ENCODE results near the gene GPC2.

The GPC2 gene

DNA sequence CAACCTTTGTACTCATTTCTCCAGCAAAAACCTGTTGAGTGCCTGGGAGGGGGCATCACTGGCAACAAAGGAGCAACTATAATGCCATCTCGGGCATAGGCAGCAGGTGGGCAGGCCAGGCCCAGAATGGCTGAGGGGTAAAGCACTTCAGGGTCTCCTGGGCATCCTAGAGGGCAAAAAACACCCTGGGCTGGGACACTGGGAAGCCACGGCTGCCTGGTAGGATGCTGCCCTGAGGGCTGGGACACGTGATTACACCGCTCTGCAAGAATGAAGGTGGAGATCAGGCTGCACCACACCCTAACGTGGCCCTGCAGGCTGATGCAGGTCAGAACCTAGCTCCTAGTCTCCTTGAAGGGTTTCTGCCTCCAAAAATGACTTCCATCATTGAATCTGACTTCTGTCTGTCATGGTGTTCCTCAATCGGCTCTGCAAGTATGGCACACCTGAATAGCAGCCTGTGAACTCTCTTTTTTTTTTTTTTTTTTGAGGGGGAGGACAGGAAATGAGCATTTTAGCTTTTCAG is 14.1 kb downstream of the GPC2 start:
- no peaks in the 10 kb centered on the region for H3K9me3 ChIP-seq (ENCODE audit: control extremely low read depth in 1 of 5, control insufficient read depth in 4 of 5, insufficient read depth in 2 of 5, low read depth in 1 of 5, low read length in 4 of 5)
- WGBS (ENCODE audit: insufficient coverage), result 95% methylated on average over 5 of the region's 6 CpGs
- H3K27me3 ChIP-seq (replicated peaks in 2 of 5; ENCODE audit: control insufficient read depth in 4 of 5, insufficient read depth in 5 of 5, low read length in 4 of 5), result peaks cover 0 to 16% (median 14%) of the 10 kb centered on the region in 5 experiments
- H3K4me3 ChIP-seq (ENCODE audit: control insufficient read depth in 1 of 7, extremely low read depth in 1 of 7, insufficient read depth in 4 of 7, low read depth in 2 of 7, low read length in 6 of 7), result no peak overlapping the region
- no peaks in the 10 kb centered on the region for H3K36me3 ChIP-seq (ENCODE audit: control insufficient read depth in 4 of 4, insufficient read depth in 4 of 4, low read length in 3 of 4)
- H3K4me1 ChIP-seq (ENCODE audit: control extremely low read depth in 1 of 4, control insufficient read depth in 4 of 4, insufficient read depth in 4 of 4, low read length in 3 of 4), result peaks cover 0 to 24% (median 20%) of the 10 kb centered on the region in 4 experiments
- POLR2A ChIA-PET, result no interaction called here
- CTCF ChIA-PET, result interaction anchor here (1.1 kb wide), 1 partner anchor 16 kb away, joined by 3 read pairs; no protein-coding TSS in a partner anchor
- no peak for DNase-seq
- no peak overlapping the region for H3K27ac ChIP-seq (ENCODE audit: insufficient read depth in 1 of 2, low read depth in 1 of 2, low read length in 2 of 2, poor library complexity in 1 of 2, severe bottlenecking in 2 of 2)

- CTCF ChIA-PET, result interaction anchor here (1.2 to 1.5 kb wide), 3 partner anchors 8 to 29 kb away, joined by 3 to 4 read pairs (median 3); partner anchors contain the start of gene GAL3ST4
These were observed 17.1 kb downstream of the GPC2 start for GRCh38 chr7:100160067-100160466.

DNA sequence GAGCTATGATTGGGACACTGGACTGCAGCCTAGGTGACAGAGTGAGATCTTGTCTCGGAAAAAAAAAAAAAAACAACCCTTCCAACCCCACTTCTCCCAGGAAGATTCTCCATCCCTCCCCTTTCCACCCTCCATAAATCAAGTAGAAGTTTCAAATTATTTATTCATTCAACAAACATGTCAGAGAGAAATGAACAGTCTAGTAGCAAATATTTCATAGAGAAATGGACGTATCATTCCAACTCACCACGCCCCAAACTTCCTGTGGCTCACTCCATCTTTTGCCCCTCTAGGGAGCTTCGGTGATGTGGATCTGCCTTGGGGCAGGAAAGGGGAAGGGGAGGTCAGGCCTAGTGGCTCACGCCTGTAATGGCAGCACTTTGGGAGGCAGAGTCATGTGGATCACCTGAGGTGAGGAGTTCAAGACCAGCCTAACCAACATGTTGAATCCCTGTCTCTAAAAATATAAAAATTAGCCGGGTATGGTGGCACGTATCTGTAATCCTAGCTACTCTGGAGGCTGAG is 18.0 kb downstream of the GPC2 start:
- peak overlapping the region; percentile 40 to 76 for H3K27ac ChIP-seq (ENCODE audit: insufficient read depth in 1 of 2, low read depth in 1 of 2, low read length in 2 of 2, poor library complexity in 1 of 2, severe bottlenecking in 2 of 2)
- H3K27me3 ChIP-seq (replicated peaks in 2 of 5; ENCODE audit: control insufficient read depth in 4 of 5, insufficient read depth in 5 of 5, low read length in 4 of 5), result peaks cover 0 to 2% (median 0%) of the 10 kb centered on the region in 5 experiments
- H3K36me3 ChIP-seq (ENCODE audit: control insufficient read depth in 4 of 4, insufficient read depth in 4 of 4, low read length in 3 of 4), result peaks cover 2 to 28% (median 16%) of the 10 kb centered on the region in 4 experiments
- H3K4me1 ChIP-seq (ENCODE audit: control extremely low read depth in 1 of 4, control insufficient read depth in 4 of 4, insufficient read depth in 4 of 4, low read length in 3 of 4), result peaks cover 0 to 25% (median 21%) of the 10 kb centered on the region in 4 experiments
- CTCF ChIA-PET, result interaction anchor here (1.2 to 1.5 kb wide), 3 partner anchors 9 to 28 kb away, joined by 3 to 4 read pairs (median 3); partner anchors contain the start of gene GAL3ST4
- POLR2A ChIA-PET, result no interaction called here
- peak in 1 of 3 donors; percentile 43 for DNase-seq
- WGBS (ENCODE audit: insufficient coverage), result 100% methylated on average over 2 of the region's 7 CpGs
- peak overlapping the region; percentile 68 to 91 (median 81) for H3K4me3 ChIP-seq (ENCODE audit: control insufficient read depth in 1 of 7, extremely low read depth in 1 of 7, insufficient read depth in 4 of 7, low read depth in 2 of 7, low read length in 6 of 7)
- H3K9me3 ChIP-seq (ENCODE audit: control extremely low read depth in 1 of 5, control insufficient read depth in 4 of 5, insufficient read depth in 2 of 5, low read depth in 1 of 5, low read length in 4 of 5), result no peaks in the 10 kb centered on the region

More at GRCh38 chr7:100160067-100160466, 17.1 kb downstream of the GPC2 start:
- DNase-seq, result no peak
- H3K27me3 ChIP-seq (replicated peaks in 2 of 5; ENCODE audit: control insufficient read depth in 4 of 5, insufficient read depth in 5 of 5, low read length in 4 of 5), result peaks cover 0 to 2% (median 0%) of the 10 kb centered on the region in 5 experiments
- POLR2A ChIA-PET, result no interaction called here
- no peaks in the 10 kb centered on the region for H3K9me3 ChIP-seq (ENCODE audit: control extremely low read depth in 1 of 5, control insufficient read depth in 4 of 5, insufficient read depth in 2 of 5, low read depth in 1 of 5, low read length in 4 of 5)
- no peak overlapping the region for H3K27ac ChIP-seq (ENCODE audit: insufficient read depth in 1 of 2, low read depth in 1 of 2, low read length in 2 of 2, poor library complexity in 1 of 2, severe bottlenecking in 2 of 2)
- peaks cover 2 to 19% (median 9%) of the 10 kb centered on the region in 4 experiments for H3K36me3 ChIP-seq (ENCODE audit: control insufficient read depth in 4 of 4, insufficient read depth in 4 of 4, low read length in 3 of 4)
- H3K4me1 ChIP-seq (ENCODE audit: control extremely low read depth in 1 of 4, control insufficient read depth in 4 of 4, insufficient read depth in 4 of 4, low read length in 3 of 4), result peaks cover 0 to 25% (median 21%) of the 10 kb centered on the region in 4 experiments
- no peak overlapping the region for H3K4me3 ChIP-seq (ENCODE audit: control insufficient read depth in 1 of 7, extremely low read depth in 1 of 7, insufficient read depth in 4 of 7, low read depth in 2 of 7, low read length in 6 of 7)
- 98% methylated on average over 17 of the region's 18 CpGs for WGBS (ENCODE audit: insufficient coverage)

DNA sequence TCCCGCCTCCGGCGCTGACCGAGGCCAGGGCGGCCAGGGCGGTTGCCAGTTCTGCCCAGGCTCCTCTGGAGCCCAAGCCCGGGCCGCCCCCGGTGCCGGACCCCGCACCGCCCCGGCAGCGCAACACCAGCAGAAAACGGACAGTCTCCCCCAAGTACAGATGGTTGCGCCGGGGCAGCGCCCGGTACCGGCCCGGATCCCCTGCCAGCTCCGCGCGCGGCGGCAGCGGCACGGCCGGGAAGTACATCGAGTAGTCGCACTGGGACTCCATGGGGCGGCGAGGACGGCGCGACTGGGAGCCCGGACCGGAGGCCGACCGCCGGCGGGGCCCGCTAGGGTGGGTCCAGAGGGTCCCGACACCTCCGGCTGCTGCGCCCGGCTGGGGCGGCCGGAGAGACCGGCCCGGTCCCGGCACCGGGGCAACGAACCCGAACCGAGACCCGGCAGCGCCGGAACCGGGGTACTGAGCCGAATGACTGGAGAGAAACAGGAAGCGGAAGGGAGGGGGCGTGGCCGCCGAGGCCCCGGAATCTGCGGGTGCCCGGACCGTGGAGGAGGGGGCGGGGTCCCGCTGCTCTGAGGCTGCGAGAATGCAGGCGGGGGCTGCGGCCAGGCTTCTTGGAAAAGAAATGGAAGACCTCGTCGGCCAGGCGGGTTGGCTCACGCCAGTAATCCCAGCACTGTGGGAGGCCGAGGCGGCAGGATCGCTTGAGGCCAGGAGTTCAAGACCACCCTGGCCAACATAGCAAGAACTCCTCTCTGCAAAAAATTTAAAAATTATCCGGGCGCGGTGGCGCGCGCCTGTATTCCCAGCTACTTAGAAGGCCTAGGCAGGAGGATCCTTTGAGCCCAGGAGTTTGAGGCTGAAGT is 18.7 kb downstream of the GPC2 start, which contains the start of gene TRAPPC14:
Gene TRAPPC14, minus strand, starts transcription at position 495 of the 870 bp plus-strand sequence. Its CDS starts 224 bp downstream, at position 271.
- 0% methylated on average over 77 of the region's 87 CpGs for WGBS (ENCODE audit: insufficient coverage)

DNA sequence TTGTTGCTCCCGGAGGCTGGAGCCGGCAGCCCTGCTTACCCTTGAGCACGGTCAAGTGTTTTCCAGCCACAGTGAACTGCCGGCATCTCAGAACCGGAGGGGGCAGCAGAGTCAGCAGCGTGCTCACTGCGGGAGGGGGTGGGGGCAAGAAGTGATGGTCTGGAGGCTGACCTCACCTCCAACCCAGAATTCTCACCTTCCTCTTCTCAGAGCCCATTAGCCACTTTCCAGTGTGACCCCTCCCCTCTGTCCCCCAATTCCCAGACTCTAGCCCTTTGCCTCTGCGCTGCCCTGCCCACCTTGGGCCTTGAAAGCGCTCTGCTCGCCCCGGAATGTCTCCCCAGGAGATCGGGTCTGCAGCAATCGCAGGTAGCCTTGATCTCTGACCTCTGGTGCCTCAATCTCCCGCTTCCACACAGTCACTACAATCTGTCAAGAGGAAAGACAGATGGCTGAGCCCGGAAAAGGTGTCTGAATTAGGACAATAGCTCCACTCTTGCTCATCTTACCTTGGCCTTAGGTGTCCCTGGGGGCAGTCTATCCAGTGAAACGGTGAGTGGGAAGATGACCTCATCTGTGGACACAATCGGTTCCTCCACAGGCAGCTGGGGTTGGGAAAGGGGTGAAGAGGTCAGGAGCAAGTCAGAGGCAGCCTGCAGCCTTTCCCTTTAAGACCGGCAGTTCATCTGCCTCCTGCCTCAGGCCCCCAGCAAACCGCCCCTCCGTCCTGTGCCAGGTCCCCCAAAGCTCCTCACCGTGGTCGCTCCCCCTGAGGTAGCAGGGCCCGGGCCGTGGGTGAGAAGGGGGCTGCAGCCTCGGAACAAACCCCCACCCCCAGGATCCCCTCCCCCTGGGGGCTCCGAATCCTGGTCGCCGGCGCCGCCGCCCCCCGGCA is 19.6 kb downstream of the GPC2 start:
- ChIA-PET POLR2A (no interaction called here), CTCF (interaction anchor here (0.8 to 4.6 kb wide), 5 partner anchors 9 to 33 kb away, joined by 3 to 21 read pairs (median 5); partner anchors contain the start of gene LAMTOR4)
- 63% methylated on average over 20 of the region's 32 CpGs for WGBS (ENCODE audit: insufficient coverage)
- peak overlapping the region; percentile 68 to 91 (median 81) for H3K4me3 ChIP-seq (ENCODE audit: control insufficient read depth in 1 of 7, extremely low read depth in 1 of 7, insufficient read depth in 4 of 7, low read depth in 2 of 7, low read length in 6 of 7)
- peaks cover 0 to 29% (median 21%) of the 10 kb centered on the region in 4 experiments for H3K4me1 ChIP-seq (ENCODE audit: control extremely low read depth in 1 of 4, control insufficient read depth in 4 of 4, insufficient read depth in 4 of 4, low read length in 3 of 4)
- H3K36me3 ChIP-seq (ENCODE audit: control insufficient read depth in 4 of 4, insufficient read depth in 4 of 4, low read length in 3 of 4), result peaks cover 4 to 40% (median 26%) of the 10 kb centered on the region in 4 experiments
- H3K27me3 ChIP-seq (replicated peaks in 2 of 5; ENCODE audit: control insufficient read depth in 4 of 5, insufficient read depth in 5 of 5, low read length in 4 of 5), result no peaks in the 10 kb centered on the region
- H3K9me3 ChIP-seq (ENCODE audit: control extremely low read depth in 1 of 5, control insufficient read depth in 4 of 5, insufficient read depth in 2 of 5, low read depth in 1 of 5, low read length in 4 of 5), result no peaks in the 10 kb centered on the region
- H3K27ac ChIP-seq (ENCODE audit: insufficient read depth in 1 of 2, low read depth in 1 of 2, low read length in 2 of 2, poor library complexity in 1 of 2, severe bottlenecking in 2 of 2), result peak overlapping the region; percentile 40 to 76
- peak in 1 of 3 donors; percentile 10 for DNase-seq

More for the DNA sequence above, 18.7 kb downstream of the GPC2 start, which contains the start of gene TRAPPC14:
- Histone ChIP-seq H3K27ac (ENCODE audit: insufficient read depth in 1 of 2, low read depth in 1 of 2, low read length in 2 of 2, poor library complexity in 1 of 2, severe bottlenecking in 2 of 2) (peak within 1 kb of the TSS; percentile 40 to 76), H3K27me3 (replicated peaks in 2 of 5; ENCODE audit: control insufficient read depth in 4 of 5, insufficient read depth in 5 of 5, low read length in 4 of 5) (peaks cover 0 to 2% (median 0%) of the 10 kb centered on the region in 5 experiments), H3K4me1 (ENCODE audit: control extremely low read depth in 1 of 4, control insufficient read depth in 4 of 4, insufficient read depth in 4 of 4, low read length in 3 of 4) (peaks cover 0 to 25% (median 21%) of the 10 kb centered on the region in 4 experiments), H3K9me3 (ENCODE audit: control extremely low read depth in 1 of 5, control insufficient read depth in 4 of 5, insufficient read depth in 2 of 5, low read depth in 1 of 5, low read length in 4 of 5) (no peaks in the 10 kb centered on the region), H3K4me3 (ENCODE audit: control insufficient read depth in 1 of 7, extremely low read depth in 1 of 7, insufficient read depth in 4 of 7, low read depth in 2 of 7, low read length in 6 of 7) (peak within 1 kb of the TSS; percentile 68 to 91 (median 81)), H3K36me3 (ENCODE audit: control insufficient read depth in 4 of 4, insufficient read depth in 4 of 4, low read length in 3 of 4) (peaks cover 4 to 35% (median 22%) of the 10 kb centered on the region in 4 experiments)
- peak; percentile 85 to 90 (median 88) for DNase-seq
- ChIA-PET POLR2A (no interaction called here), CTCF (interaction anchor here (1.2 to 4.6 kb wide), 2 partner anchors 21 to 25 kb away, joined by 3 to 21 read pairs; no protein-coding TSS in a partner anchor)

- DNase-seq, result no peak
- WGBS (ENCODE audit: insufficient coverage), result 78% methylated on average over 4 of the region's 5 CpGs
- Histone ChIP-seq H3K4me1 (ENCODE audit: control extremely low read depth in 1 of 4, control insufficient read depth in 4 of 4, insufficient read depth in 4 of 4, low read length in 3 of 4) (peaks cover 3 to 35% (median 26%) of the 10 kb centered on the region in 4 experiments), H3K9me3 (ENCODE audit: control extremely low read depth in 1 of 5, control insufficient read depth in 4 of 5, insufficient read depth in 2 of 5, low read depth in 1 of 5, low read length in 4 of 5) (no peaks in the 10 kb centered on the region), H3K36me3 (ENCODE audit: control insufficient read depth in 4 of 4, insufficient read depth in 4 of 4, low read length in 3 of 4) (peaks cover 4 to 40% (median 26%) of the 10 kb centered on the region in 4 experiments), H3K27ac (ENCODE audit: insufficient read depth in 1 of 2, low read depth in 1 of 2, low read length in 2 of 2, poor library complexity in 1 of 2, severe bottlenecking in 2 of 2) (peak overlapping the region in 1 of 2 experiments; percentile 76), H3K27me3 (replicated peaks in 2 of 5; ENCODE audit: control insufficient read depth in 4 of 5, insufficient read depth in 5 of 5, low read length in 4 of 5) (no peaks in the 10 kb centered on the region), H3K4me3 (ENCODE audit: control insufficient read depth in 1 of 7, extremely low read depth in 1 of 7, insufficient read depth in 4 of 7, low read depth in 2 of 7, low read length in 6 of 7) (peak overlapping the region in 4 of 7 experiments; percentile 68 to 88 (median 84))
- ChIA-PET POLR2A (interaction anchor here (0.9 kb wide), 1 partner anchor 11 kb away, joined by 4 read pairs; the partner anchor contains the start of gene GAL3ST4), CTCF (interaction anchor here (0.8 to 4.6 kb wide), 6 partner anchors 9 to 33 kb away, joined by 3 to 21 read pairs (median 4); partner anchors contain the start of gene LAMTOR4)
These were observed 20.2 kb downstream of the GPC2 start for GRCh38 chr7:100157069-100157333.

Data from common myeloid progenitor, CD34-positive (primary cell).